Stimulated activated naive CD8-positive, alpha-beta T cell treated with anti-CD3 and anti-CD28 coated beads, Interleukin-15, Interleukin-2, amounts not matched to agents 100 U/mL and 50 U/mL, for 24 hours (primary cell): ENCODE results near the gene PLXND1.

Experiments used
- ATAC-seq: fragments of 150-1000 bp; cut with Tn5 transposase; one replicate; pipeline ENCODE4 v1.10.0; 2021
- DNase-seq: peaks from one replicate; pipeline ENCODE4 v3.0.0; 2021

PLXND1 gene

DNA sequence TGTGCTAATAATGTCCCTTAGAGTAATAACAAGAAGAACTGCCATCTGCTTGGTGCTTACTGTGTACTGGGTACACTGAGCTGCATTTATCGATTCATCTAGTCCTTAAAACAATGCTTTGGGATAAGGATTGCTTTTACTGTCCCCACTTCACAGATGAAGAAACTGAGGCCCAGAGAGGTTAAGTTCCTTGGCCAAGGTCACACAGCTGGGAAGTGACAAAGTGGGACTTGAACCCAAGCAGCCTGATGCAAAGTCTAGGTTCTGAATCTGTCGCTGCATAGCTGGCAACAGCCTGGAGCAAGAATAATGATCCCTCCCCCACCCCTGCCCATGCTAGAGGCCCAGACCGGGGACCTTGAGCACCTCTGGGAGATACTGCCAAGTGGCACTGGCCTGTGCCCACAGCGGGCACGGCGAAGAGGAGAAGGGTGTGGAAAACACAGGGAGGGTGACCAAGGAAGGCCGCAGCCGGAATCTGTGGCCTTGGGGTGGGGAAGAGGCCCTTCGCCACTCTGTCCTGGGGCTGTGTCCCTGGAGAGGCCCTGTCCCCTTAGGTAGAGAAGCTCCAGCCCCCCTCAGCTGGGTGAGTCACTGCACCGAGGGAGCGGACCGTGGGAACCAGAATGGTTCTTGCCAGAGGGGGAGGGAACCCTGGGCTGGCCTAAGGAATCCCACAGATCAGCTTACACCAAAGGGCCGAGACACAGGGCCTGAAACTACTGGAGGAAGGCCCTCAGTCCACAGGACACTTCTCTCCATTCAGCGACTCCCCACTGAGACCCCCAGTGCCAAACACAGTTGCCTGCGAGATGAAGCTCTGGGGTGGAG is 3.5 kb downstream of the PLXND1 start:
- DNase-seq, result no peak
- ATAC-seq, result no peak

DNA sequence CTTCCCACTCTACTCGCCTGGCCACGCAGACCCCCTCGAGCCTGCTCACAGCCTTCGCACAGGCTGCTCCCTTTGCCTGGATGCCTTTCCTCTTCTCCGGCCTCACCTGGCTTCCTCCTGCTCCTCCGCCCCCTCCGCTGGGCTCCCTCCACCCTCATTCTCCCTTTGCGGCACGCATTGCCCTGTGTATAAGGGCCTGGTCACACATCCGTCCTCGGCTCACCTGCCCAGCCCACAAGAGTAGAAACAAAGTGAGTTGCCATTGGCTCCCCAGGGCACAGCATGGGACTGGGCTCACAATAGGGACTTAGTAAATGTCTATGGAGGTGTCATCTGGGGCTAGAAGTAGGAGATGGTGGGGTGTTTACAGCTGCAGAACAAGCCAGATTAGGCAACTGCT is 4.2 kb downstream of the PLXND1 start:
- DNase-seq, result no peak
- ATAC-seq, result no peak

DNA sequence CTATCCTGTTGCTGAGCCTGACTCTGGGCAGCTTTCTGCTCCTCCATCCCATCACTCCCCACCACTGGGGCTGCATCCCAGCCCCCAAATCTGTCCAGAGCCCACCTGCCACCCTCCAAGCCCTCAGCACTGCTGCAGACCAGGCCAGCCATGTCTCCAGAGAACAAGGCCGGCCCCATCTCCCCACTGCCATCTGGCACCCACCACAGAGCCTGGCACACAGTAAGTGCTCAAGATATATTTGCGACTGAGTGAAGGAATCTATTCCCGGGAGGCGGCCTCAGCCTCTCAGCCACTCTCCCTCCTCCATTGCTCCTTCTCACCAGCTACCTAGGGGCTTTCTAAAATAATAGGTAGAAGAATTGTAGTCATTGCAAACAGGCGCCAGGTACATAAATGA is 4.8 kb downstream of the PLXND1 start:
- ATAC-seq, result no peak
- DNase-seq, result no peak

DNA sequence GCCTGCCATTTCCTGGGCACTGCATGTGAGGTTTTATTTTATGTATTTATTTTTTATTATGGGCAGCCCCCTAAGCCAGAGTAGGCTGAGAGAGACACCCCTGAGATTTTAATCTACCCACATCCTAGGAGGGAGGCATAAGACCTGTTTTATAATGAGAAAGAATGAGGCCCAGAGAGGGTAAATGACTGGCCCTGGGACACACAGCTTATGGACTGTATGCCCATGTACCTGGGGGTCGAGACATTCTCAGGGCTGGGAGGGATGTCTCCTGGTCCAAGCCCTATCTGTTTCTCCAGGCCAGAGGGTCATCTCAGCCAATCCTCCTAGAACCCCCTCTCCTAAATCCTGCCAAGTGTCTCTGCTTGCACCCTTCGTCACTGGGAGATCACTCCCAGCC is 6.1 kb downstream of the PLXND1 start:
- DNase-seq (no peak), ATAC-seq (no peak)

DNA sequence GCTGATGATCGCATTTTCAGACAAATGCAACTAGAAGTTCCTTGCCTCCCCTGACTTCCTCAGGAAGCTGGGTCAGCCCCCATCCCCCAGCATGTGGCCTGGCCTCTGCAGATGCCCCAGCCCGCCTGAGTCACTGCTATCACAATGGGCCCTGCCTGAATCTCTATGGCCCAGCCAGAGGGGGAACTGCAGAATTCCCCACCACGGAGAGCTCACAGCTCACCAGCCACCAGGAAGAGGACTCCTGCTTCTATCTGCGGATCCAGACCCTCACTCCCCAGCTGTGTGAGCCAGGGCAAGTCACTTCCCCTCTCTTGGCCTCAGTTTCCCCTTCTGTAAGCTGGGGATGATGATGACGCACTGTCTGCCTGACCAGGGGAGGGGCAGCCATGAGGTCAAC is 6.9 kb downstream of the PLXND1 start:
- no peak for DNase-seq
- no peak for ATAC-seq

DNA sequence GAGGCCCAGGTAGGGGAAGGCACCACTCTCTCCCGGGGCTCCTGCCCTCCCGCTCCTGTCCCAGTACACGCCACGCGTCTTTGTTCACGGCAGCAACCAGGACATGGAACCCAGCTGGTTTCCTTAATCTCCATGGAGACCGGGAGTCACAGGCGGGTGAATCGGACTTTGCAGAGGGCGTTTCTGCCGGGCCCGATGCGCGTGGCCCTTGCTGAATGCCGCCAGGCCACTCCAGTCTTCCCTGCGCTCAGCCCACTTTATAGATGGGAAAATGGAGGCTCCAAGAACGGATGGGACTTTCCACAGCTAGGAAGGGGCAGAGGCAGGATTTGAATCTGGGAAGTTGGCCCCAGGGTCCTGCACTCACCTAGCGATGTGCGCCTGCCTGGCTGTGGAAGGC is 7.4 kb downstream of the PLXND1 start:
- no peak for DNase-seq
- no peak for ATAC-seq

DNA sequence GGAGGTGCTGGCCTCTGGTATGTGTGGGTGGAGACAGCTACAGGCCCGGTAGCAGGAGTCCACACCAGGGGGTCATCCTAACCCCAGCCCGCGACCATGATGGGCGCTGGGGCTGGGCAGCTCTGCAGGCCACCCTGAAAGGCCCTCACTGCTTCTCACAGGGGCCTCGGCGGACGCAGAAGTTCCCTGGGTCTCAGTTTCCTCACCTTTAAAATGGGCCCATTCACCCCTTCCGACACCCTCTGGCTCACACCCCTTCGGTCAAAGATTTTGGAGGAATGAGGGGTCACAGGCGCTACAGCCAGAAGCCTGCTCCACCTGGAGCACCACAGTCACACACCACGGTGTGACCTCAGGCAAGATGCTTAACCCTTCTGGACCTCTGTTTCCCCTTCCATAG is 8.0 kb downstream of the PLXND1 start:
- no peak for ATAC-seq
- no peak for DNase-seq

DNA sequence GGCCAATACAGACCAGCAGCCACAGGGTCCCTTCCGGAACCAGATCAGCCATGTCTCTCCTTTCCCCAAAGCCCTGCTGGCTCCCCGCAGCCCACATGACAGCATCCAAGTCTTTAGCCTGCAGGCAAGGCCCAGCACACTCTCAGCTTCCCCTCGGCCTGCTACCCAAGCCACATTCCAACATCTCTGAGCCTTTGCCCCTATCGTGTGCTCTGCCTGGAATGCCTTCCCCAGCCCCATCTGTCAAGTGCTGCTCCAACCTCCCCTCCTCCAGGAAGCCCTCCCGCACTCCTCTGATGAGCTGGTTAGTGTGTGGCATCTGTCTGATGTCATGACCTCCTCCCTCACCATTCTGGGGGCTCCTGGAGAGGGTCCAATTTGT is 8.5 kb downstream of the PLXND1 start:
- DNase-seq (no peak), ATAC-seq (no peak)

DNA sequence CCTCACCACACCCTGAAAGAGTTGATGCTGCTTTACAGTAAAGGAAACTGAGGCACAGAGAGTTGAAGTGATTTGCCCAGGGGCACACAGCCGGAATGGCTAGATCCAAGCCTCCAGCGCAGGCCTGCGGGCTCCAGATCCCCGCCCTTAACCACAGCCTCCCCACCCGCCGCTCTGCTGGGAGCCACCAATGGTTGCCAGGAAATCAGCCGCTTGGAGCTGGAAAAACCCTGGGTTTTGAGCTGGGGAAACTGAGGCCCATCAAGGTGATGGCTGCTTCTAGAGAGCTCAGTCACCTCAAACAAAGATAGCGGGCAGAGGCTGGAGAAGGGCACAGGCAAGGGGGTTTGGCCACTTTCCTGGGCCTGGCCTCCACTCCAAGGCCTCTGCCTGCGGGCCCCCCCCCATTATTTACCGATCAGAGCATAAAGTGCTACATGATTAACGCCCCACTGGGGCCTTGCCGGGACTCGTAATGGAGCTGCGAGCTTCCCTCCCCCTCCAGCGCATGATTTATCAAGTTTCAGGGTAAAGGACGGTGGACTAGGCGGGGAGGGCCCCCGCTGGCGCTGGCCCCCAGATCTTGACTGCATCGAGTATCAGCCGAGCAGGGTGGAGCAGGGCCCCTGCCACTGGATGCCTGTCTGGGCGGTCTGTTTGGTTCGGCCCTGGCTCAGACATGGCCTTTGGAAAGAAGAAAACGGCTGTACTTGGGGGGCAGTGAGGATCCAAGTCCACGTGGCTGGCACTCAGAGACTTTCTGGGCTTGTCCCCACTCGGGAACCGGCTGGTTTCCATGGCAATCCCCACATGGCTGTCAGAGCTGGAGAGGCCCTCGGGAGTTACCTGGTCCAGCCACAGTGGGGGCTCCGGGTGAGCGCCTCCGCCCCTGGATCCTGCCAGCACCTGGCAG is 9.1 kb downstream of the PLXND1 start:
- no peak for ATAC-seq
- no peak for DNase-seq

DNA sequence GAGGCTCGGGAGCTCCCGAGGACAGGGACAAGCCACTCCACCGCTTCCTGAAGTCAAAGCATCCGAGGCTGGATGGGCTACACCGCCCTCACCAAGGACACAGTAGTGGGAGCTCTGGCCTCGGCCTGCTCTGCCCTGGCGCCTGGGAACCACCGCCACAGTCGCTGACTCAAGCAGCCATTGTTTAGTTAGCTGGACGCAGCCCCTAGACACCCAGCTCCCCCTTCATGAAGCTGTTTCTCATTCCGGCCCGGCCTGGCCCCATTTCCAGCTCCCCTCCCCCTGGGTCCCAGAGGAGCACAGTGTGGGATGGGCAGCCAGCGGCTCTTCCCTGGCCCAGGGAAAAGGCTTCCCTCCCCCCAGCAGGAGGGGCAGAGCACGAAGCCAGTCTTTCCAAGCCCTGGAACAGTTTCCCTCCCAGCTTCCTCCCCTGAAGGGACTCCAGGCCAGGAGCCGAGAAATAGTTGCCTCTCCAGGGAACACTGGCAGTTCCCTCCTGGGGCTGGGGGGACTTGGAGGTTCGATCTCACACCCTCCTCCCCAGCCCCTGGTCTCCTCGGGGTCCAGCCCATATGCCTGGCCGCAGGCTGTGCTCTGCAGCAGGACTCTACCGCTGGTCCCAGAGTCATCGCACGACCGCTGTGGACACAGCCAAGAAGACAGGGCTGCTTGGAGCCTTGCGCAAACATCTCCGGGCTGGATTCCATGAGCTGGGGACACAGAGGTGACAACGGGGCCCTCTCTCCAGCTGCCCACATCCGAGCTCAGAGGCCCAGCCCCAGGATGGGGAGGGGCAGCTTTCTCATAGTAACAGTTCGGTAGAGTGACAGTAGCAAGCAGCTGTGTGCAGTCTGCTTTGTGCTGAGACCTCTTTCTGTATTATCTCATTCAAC is 10.0 kb downstream of the PLXND1 start:
- no peak for DNase-seq
- ATAC-seq, result no peak

DNA sequence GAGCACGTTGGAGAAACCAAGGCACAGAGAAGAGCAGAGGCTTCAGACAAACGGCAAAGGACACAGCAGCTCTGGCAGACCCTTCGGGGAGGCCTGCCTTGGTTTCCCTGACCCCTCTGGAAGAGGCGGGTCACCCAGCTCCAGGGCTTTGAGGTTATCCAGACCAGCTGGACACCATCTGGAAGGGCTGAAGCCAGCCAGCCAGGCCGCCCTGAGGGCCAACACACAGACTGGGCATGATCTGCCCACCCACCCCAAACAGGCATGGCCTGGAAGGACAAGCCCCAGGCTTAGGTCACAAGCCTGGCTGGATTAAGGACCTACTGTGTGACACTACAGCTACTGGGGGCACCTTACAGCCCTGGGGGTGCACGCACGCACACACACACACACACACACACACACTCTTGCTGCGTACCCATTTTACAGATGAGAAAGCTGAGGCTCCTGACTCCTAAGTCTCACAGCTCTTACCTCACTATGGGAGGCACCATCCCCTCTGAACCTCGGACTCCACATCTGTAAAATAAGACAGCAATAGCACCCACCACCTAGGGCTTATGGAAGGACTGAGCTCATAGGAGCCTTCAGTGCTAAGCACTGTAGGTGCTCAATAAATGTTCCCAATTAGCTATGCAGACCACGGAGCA is 10.8 kb downstream of the PLXND1 start:
- DNase-seq, result no peak

DNA sequence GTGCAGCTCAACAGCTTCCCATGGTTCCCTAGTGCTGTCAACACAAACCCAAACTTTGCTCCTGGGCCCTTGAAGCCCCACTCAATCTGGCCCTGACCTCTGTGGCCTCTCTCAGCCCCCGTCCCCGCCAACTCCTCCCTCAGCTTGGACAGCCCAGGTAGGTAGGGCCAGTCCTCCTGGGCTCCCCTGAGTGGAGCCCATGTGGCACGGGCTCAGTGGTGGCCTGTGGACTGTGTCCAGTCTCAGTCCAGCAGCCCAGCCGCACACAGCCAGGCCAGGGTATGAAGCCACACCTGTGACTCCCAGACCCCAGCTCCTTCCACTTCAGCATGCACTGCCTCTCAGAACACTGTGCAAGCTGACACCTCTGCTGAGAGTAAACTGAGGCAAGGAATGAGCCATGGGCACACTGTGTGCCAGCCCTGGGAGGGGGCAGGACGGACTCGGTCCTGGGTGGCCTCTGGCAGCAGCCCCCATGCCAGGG is 11.5 kb downstream of the PLXND1 start:
- ATAC-seq (no peak), DNase-seq (no peak)

More for the DNA sequence above, 10.8 kb downstream of the PLXND1 start:
- no peak for ATAC-seq

DNA sequence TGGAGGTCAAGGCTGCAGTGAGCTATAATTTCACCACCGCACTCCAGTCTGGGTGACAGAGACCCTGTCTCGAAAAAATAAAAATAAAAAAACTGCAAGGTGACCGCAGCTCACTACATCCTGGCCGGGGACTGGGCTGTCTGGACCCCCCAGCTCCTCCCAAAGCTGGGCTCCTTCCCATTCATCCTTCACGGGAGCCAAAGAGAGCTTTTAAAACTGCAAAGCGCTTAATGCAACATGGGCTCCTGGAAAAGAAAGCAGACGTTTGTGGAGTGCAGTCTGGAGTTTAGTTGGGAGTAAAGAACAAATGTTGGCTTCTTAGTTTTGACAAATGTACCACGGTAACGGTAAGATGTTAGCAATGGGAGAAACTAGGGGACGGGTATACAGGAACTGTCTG is 12.1 kb downstream of the PLXND1 start:
- no peak for ATAC-seq
- no peak for DNase-seq

DNA sequence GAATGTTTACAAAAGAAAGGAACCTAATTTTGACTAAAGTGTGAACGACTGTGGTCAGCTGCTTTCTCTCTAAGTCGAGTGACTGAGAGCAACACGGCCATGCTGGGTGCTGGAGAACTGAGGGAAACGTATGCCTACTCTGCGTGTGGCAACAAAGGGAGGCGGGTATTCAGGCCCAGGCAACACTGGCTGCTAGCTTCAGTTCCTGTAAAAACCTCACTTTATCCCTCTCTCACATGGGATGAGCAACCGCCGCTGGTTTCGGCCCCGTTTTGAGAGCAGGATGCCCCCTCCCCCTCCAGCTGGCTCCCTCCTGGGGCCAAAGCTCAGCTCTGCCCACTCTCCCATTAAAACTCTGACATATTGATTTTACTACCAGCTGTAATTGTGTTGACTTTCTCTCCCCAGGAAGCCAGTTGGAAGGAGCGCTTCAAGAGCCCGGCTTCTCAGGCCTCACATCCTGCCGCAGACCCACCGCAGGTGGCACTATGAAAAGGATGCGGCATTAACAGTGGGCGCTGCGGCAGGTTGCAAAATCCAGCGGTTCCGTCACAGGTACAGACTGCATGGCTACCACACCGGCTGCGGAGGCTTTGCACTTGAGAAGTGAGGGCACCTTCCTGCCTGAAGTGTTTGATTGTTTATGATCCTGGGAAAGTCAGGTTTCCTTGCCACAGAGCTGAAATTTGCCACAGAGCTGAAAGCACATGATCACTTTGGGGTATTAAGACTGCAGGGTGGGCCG is 12.7 kb downstream of the PLXND1 start:
- ATAC-seq (peak; percentile 53), DNase-seq (peak; percentile 75)

DNA sequence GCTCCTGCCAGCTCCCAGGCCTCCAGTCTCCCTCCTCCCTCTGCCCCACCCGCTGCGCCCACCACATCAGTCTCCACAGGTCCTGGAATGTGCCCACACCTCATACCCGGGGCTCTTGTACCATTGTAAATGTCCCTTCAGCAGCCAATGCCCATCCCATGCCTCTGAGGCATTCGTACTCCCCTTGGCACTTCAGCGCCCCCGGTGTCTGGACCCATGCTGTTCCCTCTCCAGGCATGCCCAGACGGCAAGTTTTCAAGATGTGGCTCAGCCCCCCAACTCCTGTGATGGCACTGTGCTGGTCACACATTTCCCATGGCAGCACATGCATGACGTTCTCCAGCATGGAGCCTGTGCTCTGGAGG is 13.3 kb downstream of the PLXND1 start:
- DNase-seq, result no peak

DNA sequence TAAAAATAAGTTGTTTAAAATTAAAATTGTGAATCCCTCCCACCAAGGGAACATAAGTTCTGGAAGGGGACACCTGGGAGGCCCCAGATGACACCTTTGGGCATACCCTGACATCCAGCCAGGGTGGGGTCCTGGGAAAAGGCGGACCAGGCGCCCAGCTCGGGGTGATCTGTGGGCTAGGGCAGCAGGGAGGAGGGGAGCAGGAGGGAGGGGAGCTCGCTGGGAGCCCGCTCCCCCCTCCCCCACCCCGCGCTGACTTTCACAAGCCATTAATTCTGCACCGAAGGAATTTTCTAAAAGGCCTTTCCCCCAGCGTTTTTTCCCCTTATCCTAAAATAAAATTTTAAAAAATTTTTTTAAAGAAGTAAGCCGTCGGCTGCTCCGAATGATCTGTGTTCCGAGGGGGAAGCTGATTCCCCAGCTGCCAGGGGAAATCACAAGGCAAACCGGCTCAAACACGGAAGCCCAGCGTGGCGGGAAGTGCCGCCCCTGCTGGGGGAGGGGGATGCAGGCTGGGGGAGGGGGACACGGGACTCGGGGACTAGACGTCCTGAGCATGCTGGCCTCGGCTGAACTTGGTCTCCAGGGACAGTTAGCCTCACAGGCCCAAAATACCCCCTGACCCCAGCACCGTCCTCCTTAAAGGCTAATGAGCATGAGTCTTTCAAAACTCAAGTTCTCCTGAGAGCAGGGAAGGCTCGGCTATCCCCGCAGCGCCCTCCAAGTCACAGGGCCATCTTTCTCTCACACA is 13.9 kb downstream of the PLXND1 start:
- DNase-seq (no peak), ATAC-seq (no peak)

More for the DNA sequence above, 13.3 kb downstream of the PLXND1 start:
- no peak for ATAC-seq

DNA sequence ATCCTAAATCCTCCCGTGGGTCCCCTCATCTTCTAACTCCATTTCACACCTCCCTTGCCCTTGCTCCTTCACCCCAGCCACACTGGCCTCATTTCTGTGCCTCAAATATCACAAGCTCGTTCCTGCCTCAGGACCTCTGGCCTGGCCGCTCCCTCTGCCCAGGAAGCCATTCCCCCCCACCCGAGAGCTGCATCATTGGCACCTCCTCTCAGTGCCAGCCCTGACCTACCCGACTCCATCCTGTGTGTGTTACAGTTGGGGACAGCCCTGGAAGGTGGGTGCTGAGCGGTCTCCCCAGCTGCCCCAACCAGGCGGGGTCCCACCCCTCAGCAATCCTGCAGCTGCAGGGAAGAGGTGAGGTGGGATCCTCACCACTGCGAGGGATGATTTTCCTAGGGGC is 14.5 kb downstream of the PLXND1 start:
- ATAC-seq (no peak), DNase-seq (no peak)

DNA sequence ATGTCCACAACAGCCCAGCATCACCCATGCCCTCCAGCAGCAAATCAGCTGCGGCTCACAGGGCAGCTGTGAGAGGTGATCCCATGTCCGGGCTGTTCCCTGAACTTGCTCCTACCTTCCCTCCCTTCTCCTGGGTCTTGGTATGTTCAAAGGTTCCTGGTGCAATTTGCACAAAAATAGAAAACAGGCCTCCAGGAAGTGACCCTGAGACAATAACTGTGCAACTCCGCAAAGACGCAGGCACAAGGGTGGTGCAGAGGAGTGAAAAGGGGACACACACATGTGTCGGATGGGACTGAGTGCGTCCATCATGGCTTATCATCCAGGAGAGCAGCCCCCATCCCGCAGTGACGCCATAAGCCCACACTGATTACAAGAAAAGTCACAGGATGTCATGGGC is 16.3 kb downstream of the PLXND1 start:
- DNase-seq (no peak), ATAC-seq (no peak)

DNA sequence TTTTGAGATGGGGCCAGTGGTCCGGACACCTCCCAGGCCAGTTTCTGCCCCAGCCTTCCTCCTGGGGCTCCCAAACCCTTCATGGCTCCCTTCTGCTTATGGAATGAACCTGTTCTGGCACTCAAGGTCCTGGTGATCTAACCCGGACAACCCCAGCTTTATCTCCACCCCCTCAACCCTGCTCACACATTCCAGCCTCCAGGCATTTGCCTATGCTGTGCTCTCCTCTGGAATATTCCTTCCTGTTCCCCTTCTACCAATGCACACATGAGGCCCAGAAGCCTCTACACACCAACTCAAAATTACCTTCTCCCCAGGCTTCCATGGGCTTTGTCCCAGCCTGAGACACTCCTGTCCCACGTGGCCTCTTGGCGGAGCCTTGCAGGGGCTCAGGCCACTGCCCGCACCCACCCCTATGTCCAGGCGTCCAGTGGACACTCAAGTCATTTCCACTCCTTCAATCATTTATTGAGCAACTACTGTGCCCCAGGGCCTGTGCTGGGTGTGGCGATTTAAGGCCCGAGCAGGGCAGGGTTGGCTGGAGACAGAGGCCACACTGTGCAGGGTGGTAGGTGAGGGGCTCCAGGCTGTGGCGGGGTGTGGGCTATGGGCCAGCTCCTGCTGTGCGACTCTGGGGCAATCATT is 18.8 kb downstream of the PLXND1 start:
- no peak for ATAC-seq
- DNase-seq, result no peak
